ENCODE data around the gene TCF21. TPM values are rescaled to one million over a fixed set of nuclear protein-coding genes. Genes with fewer than 3 reads are reported as not detected.
"Not testable (repeated sequence)": the region's sequence is repeated elsewhere in the genome, so short reads cannot be mapped to it uniquely, and the experiment has no call there.

The TCF21 gene
- total and polyA plus RNA-seq, 2 experiments from 2014 or later = 8.2 to 10.1 TPM

- H3K27me3 ChIP-seq = peaks cover 50% of the 10 kb centered on the region
- DNase-seq (ENCODE audit: low spot score) = no peak
Observed at GRCh38 chr6:133857696-133858095, 31.2 kb upstream of the TCF21 start.

GRCh38 chr6:133861337-133861736 lies 27.6 kb upstream of the TCF21 start:
- not testable (repeated sequence) for H3K4me3 ChIP-seq; DNase-seq (ENCODE audit: low spot score); H3K9me3 ChIP-seq (ENCODE audit: low read depth); H3K36me3 ChIP-seq (replicated peaks; ENCODE audit: insufficient read depth, low read depth); H3K4me2 ChIP-seq; H3K79me2 ChIP-seq; H3K9me2 ChIP-seq (replicated peaks; ENCODE audit: insufficient read depth); H4K20me1 ChIP-seq (ENCODE audit: insufficient read depth, poor library complexity, severe bottlenecking); H3K4me1 ChIP-seq (ENCODE audit: insufficient read depth); H2AFZ ChIP-seq; H3K27ac ChIP-seq
- peaks cover 14% of the 10 kb centered on the region for H3K27me3 ChIP-seq
- 79% methylated on average over 2 of the region's 2 CpGs for WGBS (ENCODE audit: low lambda C conversion rate, missing lambda C conversion rate)

More at GRCh38 chr6:133857696-133858095, 31.2 kb upstream of the TCF21 start:
- H3K27ac ChIP-seq = no peak overlapping the region
- peaks cover 4% of the 10 kb centered on the region for H3K4me1 ChIP-seq (ENCODE audit: insufficient read depth)
- peaks cover 5% of the 10 kb centered on the region for H3K9me3 ChIP-seq (ENCODE audit: low read depth)
- no peaks in the 10 kb centered on the region for H4K20me1 ChIP-seq (ENCODE audit: insufficient read depth, poor library complexity, severe bottlenecking)
- no peaks in the 10 kb centered on the region for H3K9me2 ChIP-seq (replicated peaks; ENCODE audit: insufficient read depth)
- H2AFZ ChIP-seq = no peak overlapping the region
- no peak overlapping the region for H3K4me2 ChIP-seq
- H3K79me2 ChIP-seq = no peaks in the 10 kb centered on the region
- H3K4me3 ChIP-seq = no peak overlapping the region
- no peaks in the 10 kb centered on the region for H3K36me3 ChIP-seq (replicated peaks; ENCODE audit: insufficient read depth, low read depth)
- no peak for TF ChIP-seq EZH2phosphoT487 (IDR thresholded peaks at IDR 0.05; ENCODE audit: low read depth, severe bottlenecking, unreplicated experiment)
- no peak for TF ChIP-seq CTCF (IDR thresholded peaks at IDR 0.05; ENCODE audit: poor library complexity)

- H3K4me3 ChIP-seq = no peak overlapping the region
- H3K9me3 ChIP-seq (ENCODE audit: low read depth) = peaks cover 6% of the 10 kb centered on the region
- H3K27ac ChIP-seq = no peak overlapping the region
- H3K9me2 ChIP-seq (replicated peaks; ENCODE audit: insufficient read depth) = no peaks in the 10 kb centered on the region
- TF ChIP-seq EZH2 (IDR thresholded peaks at IDR 0.05; ENCODE audit: borderline replicate concordance) = no peak
- TF ChIP-seq EZH2phosphoT487 (IDR thresholded peaks at IDR 0.05; ENCODE audit: low read depth, severe bottlenecking, unreplicated experiment) = no peak
- TF ChIP-seq CTCF (IDR thresholded peaks at IDR 0.05; ENCODE audit: poor library complexity) = no peak
- no peak overlapping the region for H2AFZ ChIP-seq
- H3K27me3 ChIP-seq = no peaks in the 10 kb centered on the region
- DNase-seq (ENCODE audit: low spot score) = no peak
- WGBS (ENCODE audit: low lambda C conversion rate, missing lambda C conversion rate) = 100% methylated on average over 1 of the region's 1 CpG
- no peak overlapping the region for H3K4me2 ChIP-seq
- no peaks in the 10 kb centered on the region for H4K20me1 ChIP-seq (ENCODE audit: insufficient read depth, poor library complexity, severe bottlenecking)
- no peaks in the 10 kb centered on the region for H3K79me2 ChIP-seq
- no peaks in the 10 kb centered on the region for H3K36me3 ChIP-seq (replicated peaks; ENCODE audit: insufficient read depth, low read depth)
- no peaks in the 10 kb centered on the region for H3K4me1 ChIP-seq (ENCODE audit: insufficient read depth)
Observed at GRCh38 chr6:133863228-133863627, 25.7 kb upstream of the TCF21 start.

- Histone ChIP-seq H3K4me3 (no peak overlapping the region), H2AFZ (no peak overlapping the region), H3K27me3 (peaks cover 4% of the 10 kb centered on the region), H3K9me3 (ENCODE audit: low read depth) (peaks cover 6% of the 10 kb centered on the region), H3K4me1 (ENCODE audit: insufficient read depth) (no peaks in the 10 kb centered on the region), H4K20me1 (ENCODE audit: insufficient read depth, poor library complexity, severe bottlenecking) (no peaks in the 10 kb centered on the region), H3K27ac (no peak overlapping the region), H3K79me2 (no peaks in the 10 kb centered on the region), H3K9me2 (replicated peaks; ENCODE audit: insufficient read depth) (no peaks in the 10 kb centered on the region), H3K4me2 (no peak overlapping the region), H3K36me3 (replicated peaks; ENCODE audit: insufficient read depth, low read depth) (no peaks in the 10 kb centered on the region)
- 88% methylated on average over 4 of the region's 4 CpGs for WGBS (ENCODE audit: low lambda C conversion rate, missing lambda C conversion rate)
- no peak for TF ChIP-seq CTCF (IDR thresholded peaks at IDR 0.05; ENCODE audit: poor library complexity)
- TF ChIP-seq EZH2phosphoT487 (IDR thresholded peaks at IDR 0.05; ENCODE audit: low read depth, severe bottlenecking, unreplicated experiment) = no peak
- TF ChIP-seq EZH2 (IDR thresholded peaks at IDR 0.05; ENCODE audit: borderline replicate concordance) = no peak
- no peak for DNase-seq (ENCODE audit: low spot score)
Observed at GRCh38 chr6:133865680-133866079, 23.2 kb upstream of the TCF21 start.
